NCI-H1930 (cell line): Measurements from ENCODE around the gene ABHD2.
A peak's percentile ranks its signal among the peaks of the same experiment; 100 is the strongest.
"Not testable (repeated sequence)": the region's sequence is repeated elsewhere in the genome, so short reads cannot be mapped to it uniquely, and the experiment has no call there.

ENCODE experiments used
- DNase-seq, 2 experiments: peaks; one replicate each; lab custom pipeline; 2025; lab: John Stamatoyannopoulos, UW

ABHD2 gene

DNA sequence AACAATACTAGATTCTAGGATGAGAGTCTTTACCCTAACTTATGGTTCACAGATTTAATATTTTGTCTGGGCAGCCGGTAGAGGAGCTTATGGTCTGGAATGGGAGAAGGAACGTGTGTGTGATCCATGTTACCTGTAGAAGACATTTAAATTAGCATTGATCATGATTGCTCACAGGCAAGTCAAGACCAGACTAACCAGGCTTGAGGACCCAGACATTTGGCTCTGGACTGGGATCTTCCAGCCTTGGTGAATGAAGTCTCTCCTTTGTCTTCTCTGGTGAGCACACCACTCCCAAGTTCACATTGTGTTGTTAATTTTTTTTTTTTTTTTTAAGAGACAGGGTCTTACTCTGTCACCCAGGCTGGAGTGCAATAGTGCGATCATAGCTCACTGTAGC is 11.7 kb downstream of the ABHD2 start:
- no peak for DNase-seq

DNA sequence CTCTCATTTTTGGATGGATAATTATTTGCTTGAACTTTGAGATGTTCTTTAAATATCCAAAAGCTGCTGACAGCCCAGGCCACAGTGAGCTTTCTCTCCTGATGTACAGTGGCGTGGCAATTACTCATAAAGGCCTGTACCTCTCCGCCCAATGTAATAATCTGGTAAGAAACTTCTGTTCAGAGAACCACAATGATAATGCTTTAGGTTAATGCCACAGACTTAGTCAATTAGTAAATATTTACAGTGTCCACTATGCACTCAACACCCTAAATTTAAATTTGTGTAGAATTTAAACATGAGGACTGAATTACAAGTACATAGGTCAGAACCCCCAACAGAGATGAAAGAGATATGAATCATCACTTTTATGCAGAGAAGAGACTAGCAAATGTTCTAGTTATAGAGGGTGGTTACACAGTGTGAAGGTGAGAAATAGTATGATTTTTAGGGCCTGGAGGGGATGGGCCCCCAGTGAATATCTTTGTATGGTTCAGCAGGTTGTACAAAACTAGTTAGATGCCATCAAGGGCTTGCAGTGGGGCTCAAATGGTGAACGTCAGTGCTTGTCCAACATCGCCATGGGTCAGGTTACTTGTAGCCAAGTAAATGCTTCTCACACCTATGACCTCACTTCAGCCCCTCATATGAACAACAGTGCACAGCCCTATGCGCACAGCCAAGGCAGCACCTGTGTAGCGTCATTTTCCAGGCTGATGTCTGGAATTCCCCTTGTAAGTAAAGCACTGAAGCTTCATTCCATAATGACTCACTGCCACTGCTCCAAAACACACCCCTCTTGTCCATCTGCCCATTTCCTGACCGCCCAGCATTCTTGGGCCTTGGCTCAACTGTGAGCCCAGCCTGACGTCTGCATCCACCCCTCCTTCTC is 13.3 kb downstream of the ABHD2 start:
- no peak for DNase-seq

DNA sequence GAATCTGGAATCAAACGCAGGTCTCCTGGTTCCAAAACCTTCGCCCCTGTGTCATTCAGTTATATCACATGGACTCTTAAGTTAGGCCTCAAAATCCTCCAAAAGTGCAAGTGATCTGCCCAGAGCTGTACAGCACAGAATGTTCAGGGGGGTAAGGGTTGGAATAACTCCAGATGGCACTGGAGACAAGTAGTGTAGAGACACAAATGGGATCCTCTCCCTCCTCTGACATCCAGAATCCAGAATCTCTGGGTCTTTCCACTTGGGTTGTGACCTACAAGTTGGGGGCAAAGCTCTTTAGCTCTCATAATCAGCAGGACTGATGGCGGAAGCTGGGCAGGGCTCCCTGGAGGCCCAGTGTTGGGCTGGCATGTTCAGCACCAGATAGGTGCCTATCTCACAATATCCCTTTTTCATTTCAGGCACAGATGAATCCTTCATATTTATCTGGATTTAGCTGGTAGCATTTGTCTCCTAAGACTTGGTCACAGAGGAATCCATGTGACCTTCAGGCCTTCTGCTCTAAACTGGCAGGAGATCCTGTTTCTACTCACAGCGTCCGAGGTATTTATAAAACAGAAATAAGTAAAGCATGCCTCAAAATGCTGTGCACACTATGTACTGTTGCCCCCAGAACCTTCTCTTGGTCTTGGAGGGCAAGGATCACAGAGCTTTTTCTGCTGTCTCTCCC is 15.4 kb downstream of the ABHD2 start:
- no peak for DNase-seq

DNA sequence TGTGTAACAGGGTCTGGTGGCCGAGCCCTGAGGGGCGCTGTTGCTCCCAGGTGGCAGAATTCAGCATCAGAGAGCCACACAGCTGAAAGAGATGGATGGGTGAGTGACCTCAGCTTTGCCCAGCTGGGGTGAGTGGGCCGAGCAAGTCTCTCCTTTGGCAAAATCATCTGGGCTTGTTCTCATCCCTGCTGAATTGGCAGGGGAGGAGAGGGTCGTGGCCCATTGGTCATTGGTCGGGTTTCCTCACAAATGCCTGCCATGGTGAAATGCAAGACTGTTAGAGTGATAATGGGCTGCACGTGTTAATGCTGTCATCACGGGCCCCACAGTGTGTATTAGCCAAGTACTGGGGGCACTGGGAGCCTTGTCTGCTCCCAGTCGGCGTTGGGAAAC is 15.9 kb downstream of the ABHD2 start:
- no peak for DNase-seq

DNA sequence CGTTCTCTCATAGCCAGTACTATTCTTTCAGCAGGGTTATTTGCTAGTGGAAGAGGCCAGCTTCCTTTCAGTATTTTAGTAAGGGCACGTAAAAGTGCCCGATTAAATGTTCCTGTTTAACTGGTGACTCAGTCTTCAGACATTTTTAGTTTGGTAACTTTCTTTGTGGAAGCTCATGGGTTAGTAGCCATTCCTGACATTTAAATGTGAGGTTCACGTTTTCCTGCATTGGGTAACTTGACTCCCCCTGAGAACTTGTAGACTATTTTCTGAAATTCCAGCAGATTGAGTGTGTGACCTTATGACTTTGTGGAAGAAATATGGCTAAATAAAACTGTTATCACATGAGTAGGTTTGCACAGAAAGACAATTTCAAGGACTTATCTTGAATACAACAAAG is 16.9 kb downstream of the ABHD2 start:
- no peak for DNase-seq

DNA sequence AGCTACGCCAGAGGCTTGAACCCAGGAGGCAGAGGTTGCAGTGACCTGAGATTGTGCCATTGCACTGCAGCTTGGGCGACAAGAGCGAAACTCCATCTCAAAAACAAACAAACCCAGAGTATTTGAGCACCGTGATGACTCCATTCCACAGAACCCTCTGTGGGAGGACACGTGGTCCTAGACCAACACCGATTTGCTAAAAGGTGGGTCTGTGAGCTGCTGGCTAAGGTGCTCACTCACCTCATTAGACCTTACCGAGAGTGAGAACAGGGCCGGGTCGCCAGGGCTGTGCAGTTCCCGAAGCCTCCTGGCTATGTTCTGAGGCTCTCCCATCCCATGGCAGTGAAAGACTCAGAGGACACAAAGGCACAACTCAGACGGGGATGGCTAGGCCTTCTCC is 17.9 kb downstream of the ABHD2 start:
- no peak for DNase-seq

DNA sequence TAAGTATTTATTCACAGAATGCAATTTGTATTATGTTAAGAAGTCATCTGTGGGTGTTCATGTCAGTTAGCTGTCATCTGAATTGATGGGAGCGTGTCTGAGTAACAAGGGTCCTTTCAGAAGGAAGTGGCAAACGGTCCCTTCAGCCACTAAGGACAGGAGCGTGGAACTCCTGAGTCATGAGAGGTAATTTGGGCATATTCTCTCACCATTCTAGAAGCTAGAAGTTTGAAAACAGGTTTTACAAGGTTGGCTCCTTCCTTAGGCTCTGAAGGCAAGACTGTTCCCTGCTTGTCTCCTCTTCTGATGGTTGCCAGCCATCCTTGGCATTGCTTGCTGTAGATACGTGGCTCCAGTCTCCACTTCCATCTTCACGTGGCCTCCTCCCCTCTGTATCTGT is 19.7 kb downstream of the ABHD2 start:
- no peak for DNase-seq

DNA sequence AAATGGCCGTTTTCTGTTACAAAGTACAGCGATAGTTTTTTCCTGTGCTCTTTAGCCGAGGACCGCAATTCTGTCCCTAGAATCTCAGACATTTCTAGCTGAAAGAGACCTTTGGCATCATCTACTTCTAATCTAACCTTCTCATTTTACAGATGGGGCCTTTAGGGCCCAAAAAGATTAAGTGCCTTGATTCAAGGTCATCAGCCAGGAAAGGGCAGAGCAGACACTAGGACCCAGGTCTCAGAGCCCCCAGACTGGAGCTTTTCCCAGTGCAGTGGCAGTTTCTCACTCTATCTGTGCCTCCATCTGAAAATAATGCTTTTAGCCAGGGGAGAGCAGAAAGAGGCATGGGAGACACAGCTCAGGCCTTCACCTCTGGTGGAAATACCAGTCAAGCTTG is 20.6 kb downstream of the ABHD2 start:
- no peak for DNase-seq

DNA sequence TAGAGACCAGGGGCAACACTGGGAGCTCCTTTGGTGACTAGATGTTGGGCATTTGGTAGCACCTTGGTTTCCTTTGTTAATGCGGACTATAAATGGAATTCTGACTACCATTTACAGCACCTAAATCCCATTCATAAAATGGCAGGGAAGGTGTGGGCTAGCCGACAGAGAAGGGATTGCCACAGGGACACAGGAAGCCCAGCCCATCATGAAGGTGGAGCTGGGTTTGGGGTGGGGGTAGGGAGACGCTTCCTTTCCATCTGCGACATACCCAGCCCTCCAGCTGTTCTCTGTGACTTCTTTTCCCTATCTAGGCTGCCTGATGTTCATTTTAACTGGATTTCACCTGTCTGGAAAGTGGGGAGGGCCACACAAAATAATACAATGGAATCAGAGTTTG is 21.0 kb downstream of the ABHD2 start:
- DNase-seq, result no peak

DNA sequence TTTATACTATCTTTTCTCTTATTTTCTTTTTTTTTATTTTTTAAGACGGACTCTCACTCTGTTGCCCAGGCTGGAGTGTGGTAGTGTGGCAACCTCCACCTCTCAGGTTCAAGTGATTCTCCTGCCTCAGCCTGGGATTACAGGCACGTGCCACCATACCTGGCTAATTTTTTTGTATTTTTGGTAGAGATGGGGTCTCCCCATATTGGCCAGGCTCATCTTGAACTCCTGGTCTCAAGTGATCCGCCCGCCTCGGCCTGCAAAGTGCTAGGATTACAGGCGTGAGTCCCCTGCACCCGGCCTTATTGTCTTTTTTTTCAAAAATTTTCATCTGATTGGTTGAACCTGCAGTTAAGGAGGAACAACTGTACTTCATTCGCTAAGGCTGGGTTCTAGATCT is 21.8 kb downstream of the ABHD2 start:
- DNase-seq, result no peak

DNA sequence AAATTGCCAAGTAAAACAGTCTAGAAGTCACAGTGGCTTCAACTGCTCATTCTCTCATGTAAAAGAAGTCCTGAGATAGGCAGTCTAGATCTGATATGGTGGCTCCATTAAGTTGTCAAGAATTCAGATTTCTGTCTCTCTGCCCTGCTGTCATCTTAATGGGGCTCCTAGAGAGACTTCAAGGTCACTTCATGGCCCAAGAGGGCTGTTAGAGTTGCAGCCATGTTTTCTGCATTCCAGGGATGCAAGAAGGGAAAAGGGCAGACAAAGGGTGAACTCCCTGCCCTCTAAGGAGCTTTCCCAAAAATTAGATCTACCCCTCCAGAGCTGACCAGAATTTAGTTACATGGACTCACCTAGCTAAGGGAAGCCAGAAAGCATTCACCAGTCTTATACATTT is 23.1 kb downstream of the ABHD2 start:
- DNase-seq, result no peak

DNA sequence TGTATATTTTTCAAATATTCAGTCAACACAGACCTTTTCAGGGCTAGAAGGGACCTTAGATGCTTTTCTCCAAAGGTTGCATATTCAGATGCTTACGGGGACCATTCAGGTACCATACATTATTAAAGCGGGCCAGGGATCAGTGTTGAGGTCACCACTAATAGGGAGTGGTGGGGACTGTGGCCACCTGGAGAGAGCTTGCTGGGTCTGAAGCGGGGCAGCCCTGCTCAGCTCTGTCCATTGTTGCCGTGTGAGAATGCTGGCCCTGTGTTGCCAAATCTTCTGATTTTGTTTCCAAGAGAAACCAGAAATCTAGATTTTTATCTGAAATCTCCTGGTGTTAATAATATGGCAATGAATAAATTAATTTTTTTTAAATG is 23.7 kb downstream of the ABHD2 start:
- DNase-seq, result no peak

DNA sequence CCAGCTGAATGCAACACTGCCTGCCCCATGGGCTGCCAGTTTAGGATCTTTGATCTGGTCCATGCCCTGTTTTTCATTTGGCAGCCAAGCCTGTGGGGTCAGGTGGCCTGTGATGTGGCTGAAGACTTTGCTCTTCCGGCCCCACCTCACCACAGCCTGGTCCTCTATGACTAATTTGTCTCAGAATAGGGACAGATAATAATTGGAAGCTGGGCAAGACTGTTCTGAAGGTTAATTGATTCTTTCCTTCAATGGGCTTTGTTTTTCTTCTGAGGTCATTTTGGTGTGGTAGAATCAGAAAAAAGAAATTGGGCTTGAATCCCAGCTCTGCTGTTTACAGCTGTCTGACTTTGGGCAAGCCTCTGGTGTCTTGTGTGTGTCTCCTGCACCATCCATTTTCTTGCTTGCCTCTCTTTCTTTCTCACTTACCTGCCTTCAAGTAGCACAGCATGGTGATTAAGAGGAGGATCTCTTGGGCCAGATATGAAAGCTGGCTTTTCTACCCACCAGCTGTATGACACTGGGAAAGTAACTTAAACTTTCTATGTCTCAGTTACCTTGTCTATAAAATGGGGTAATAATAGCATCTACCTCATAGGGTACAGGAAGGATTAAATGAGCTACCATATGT is 24.2 kb downstream of the ABHD2 start:
- DNase-seq, result no peak

DNA sequence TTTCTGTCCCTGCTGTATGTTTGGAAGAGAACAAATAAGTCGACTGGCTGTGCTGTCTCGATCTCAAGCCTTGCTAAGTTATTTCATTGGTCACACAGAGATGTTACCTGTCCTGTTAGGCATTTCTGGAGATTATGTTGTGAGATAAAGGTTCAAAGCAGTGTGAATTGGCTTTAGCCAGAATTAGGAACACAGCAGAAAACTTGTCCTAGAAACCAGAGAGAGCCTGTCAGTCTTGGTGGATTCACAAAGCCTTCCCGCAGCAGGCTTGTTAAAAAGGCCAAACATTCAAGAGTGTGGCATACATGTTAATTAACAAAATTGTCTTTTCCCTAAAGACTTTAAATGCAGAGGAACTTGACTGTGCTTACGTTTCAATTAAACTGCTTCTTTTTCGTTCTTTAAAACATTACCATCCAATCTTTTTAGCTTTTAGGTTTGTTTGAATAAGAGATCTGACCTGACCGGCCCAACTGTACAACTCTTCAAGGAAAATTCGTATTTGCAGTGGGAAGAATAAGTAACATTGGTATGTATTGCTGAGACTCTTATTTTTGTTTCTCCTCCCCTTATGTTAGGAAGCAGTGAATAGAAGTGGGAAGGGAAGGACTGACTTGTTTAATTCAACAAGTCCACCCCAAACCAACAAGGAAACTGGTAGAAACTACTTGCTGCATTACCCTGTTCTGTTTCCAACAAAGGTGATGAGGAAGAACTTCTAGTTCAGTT is 25.2 kb downstream of the ABHD2 start:
- no peak for DNase-seq

DNA sequence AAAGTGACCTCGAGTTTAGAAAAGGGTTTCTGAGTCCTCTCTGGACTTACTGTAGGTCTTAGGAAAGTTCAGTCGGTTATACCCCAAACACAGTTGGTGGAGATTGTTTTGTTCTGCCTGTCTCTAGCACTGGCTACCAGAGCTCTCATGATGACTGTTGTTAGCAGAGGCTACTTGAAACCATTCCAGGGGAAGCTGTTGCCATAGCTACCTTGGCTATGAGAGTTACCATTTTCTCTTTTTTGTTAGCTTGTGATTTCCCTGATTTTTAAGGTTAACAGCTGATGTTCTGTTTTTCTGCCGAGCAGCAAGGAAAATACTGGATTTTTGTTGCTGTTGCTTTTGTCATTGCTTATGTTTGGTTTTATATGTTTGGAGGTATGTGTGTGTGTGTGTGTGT is 26.7 kb downstream of the ABHD2 start:
- no peak for DNase-seq

DNA sequence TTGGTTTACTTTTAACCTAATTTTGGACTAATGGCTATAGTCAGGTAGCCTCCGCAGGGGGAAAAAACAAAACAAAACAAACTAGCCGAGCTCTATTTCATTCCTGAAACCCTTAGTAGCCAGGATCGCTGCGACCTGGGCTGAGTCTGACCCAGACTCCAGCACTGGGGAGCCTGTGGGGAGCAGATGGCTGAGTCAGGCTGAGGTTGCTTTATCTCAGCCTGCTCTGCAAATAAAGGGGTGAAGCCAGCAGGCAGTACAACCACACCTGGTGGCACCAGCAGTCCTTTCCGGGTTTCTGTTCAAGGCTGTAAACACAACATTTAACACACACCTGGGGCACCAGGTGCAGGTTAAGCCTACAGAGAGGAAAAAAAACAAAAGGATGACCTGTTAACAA is 27.3 kb downstream of the ABHD2 start:
- DNase-seq, result peak in 1 of 2 experiments; percentile 6

DNA sequence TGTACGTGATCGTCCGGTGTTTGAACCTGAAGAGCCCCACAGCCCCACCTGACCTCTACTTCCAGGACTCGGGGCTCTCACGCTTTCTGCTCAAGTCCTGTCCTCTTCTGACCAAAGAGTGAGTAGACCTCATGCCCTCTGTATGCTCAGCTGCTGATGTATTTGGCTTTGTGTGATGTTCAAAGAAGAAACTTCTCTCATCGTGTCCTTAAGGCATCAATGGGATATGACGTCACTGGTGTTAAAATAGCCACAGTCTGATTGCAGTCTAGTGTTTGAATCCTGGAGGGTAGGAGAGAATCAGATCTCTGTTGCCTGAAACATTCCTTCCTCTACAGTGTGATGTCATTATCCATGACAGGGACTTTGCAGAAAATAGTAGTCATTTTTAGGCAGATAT is 28.1 kb downstream of the ABHD2 start:
- no peak for DNase-seq

DNA sequence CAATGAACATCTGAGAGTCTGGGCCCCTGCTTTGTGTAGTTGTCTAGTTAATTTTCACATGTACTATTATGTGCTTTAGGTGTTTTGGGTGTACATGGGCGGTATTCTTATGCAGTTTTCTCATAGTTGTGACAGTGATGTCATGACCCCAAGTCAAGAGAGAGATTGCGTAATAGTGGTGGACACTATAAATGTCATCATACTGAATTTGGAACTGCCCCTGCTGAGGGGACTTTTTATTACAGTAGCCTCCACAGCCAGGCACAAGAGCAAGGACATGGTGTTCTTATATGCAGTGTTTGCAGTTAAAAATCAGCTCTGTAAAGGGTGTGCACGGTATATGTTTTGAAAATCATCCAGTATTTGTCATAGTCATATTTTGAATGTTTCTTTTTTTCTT is 29.5 kb downstream of the ABHD2 start:
- no peak for DNase-seq

DNA sequence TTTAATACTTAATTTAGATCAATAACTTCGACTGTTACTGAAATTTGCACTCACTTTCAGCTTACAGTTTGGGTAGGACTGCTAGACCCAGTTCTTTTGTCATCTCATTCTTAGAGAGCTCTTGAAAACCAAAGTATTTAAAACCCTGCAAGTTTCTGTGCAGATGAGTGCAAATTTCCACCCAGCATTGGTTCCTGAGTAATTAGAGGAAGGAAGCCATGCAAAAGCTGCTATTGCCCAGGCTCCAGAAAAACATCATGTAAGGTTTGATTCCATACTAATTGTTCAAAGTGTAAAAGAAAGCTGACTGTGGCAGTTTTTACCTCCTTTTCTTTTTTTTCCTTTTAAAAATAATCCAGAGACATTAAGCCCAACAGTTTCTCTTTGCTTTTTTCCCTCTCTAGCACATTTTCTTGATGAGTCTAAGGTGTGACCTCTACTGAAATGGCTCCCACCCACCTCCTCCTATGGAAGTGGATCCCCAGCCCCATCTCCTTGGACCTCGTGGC is 30.3 kb downstream of the ABHD2 start:
- DNase-seq, result no peak

DNA sequence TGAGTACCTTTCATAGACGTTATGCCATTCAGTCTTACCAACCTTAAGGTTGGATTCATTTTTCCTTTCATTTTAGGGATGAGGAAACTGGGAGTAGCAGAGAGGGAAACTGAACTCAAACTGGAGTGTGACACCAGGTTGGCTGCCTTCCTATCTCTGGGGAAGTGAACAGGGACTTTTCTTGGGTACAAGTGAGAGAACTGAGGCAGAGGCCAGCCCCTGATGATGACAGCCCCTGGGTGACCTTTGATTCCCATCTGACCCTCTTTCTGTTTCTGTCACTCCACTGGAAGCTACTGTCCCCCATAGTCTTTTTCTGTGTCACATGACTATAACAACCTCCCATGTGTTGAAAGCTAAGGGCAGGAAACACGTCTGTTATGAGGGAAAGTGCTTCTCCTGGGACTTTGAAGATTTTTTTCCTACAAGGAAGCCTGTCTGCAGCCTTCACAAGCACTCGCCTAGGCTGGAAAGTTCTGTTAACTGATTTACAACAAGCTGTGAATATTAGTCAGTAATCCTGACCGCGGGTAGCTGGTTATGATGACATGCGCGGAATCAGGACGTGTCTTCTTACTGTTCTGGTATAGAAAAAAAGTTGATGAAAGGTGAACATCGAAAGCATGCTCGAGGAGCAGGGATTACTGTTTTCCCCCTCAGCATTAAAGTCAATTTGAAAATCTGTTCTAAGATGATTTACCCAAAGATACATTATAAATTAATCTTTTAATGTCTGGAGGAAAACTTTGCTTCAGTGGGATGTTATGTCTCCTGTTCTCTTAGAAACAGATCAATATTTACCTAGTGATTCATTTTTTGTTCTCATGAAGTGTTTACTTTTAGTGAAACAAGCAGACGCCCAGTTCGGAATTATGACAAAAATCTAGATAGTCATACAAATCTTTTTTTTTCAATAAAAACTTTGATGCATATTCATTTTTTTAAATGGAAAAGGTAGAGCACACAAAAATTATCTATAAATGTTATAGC is 31.5 kb downstream of the ABHD2 start:
- no peak for DNase-seq

DNA sequence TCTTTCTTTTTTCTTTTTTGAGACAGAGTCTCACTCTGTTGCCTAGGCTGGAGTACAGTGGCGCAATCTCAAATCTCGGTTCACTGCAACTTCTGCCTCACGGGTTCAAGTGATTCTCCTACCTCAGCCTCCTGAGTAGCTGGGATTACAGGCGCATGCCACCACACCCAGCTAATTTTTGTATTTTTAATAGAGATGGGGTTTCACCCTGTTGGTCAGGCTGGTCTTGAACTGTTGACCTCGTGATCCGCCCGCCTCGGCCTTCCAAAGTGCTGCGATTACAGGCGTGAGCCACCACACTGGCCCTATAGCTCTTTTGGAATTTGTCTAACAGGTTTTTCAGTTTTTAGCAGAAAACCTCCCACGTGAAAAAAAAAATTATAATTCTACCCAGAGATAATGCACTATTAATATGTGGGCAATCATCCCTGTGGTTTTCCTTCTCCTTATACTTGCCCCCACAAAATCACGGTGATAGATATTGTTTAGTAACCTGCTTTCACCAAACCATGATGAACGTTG is 32.3 kb downstream of the ABHD2 start:
- not testable (repeated sequence) for DNase-seq
